DND-41 (cell line): ENCODE data around the gene OBP2B.

Experiments used
- ATAC-seq: fragments of 200-7000 bp; cut with Tn5 transposase; 3 replicates; pipeline ENCODE4 v1.9.1; 2021; ENCODE audit warnings: low read depth; ENCODE audit not compliant: insufficient read depth
- DNase-seq: peaks from one replicate; pipeline ENCODE4 v3.0.0-alpha.2; 2020
- H2AFZ ChIP-seq: 2 replicates; pipeline ENCODE4 v1.6.0; 2012; ENCODE audit warnings: low read depth, low read length
- H3K27ac ChIP-seq: 2 replicates; pipeline ENCODE4 v1.5.1; 2012; ENCODE audit warnings: low read length, inconsistent platforms
- H3K27me3 ChIP-seq: fragments of 200-600 bp; sonication (generic); 2 replicates; pipeline ENCODE4 v1.6.0; 2012; ENCODE audit warnings: low read length, mild to moderate bottlenecking, inconsistent platforms; ENCODE audit not compliant: insufficient read depth, poor library complexity
- H3K36me3 ChIP-seq: 2 replicates; pipeline ENCODE4 v1.5.1; 2012; ENCODE audit warnings: low read length, inconsistent platforms; ENCODE audit not compliant: insufficient read depth
- H3K4me1 ChIP-seq: 2 replicates; pipeline ENCODE4 v1.5.1; 2012; ENCODE audit warnings: mild to moderate bottlenecking, low read length; ENCODE audit not compliant: insufficient read depth
- H3K4me2 ChIP-seq: 2 replicates; pipeline ENCODE4 v1.6.0; 2012; ENCODE audit warnings: mild to moderate bottlenecking, moderate library complexity, low read length, inconsistent platforms; ENCODE audit not compliant: insufficient read depth
- H3K4me3 ChIP-seq, 2 experiments: fragments of 200-600 bp in 1 of 2; shearing (Covaris generic) in 1 of 2; 2 replicates each; pipeline ENCODE4 v1.5.1; 2012 to 2016; ENCODE audit warnings: inconsistent platforms in 2 of 2, low read length in 2 of 2, mild to moderate bottlenecking in 2 of 2, low read depth in 1 of 2, moderate library complexity in 1 of 2
- H3K79me2 ChIP-seq: 2 replicates; pipeline ENCODE4 v1.6.0; 2012; ENCODE audit warnings: low read length, inconsistent platforms; ENCODE audit not compliant: insufficient read depth
- H3K9ac ChIP-seq: 2 replicates; pipeline ENCODE4 v1.6.0; 2012; ENCODE audit warnings: low read depth, mild to moderate bottlenecking, inconsistent platforms, low read length, moderate library complexity
- H3K9me3 ChIP-seq: 2 replicates; pipeline ENCODE4 v1.5.1; 2012; ENCODE audit warnings: low read length, moderate library complexity, mild to moderate bottlenecking, inconsistent platforms; ENCODE audit not compliant: insufficient read depth, severe bottlenecking
- H4K20me1 ChIP-seq: 2 replicates; pipeline ENCODE4 v1.6.0; 2012; ENCODE audit warnings: low read length; ENCODE audit not compliant: insufficient read depth
- CTCF ChIP-seq: IDR thresholded peaks from 2 replicates; pipeline ENCODE4 v1.5.1; 2012; ENCODE audit warnings: borderline replicate concordance, low read length, moderate library complexity, mild to moderate bottlenecking; ENCODE audit not compliant: poor library complexity, severe bottlenecking; ENCODE audit errors: extremely low read depth
- EZH2 ChIP-seq: IDR thresholded peaks from 3 replicates; pipeline ENCODE4 v1.6.1; 2012; ENCODE audit warnings: borderline replicate concordance, low read depth, mild to moderate bottlenecking, moderate library complexity, low read length, inconsistent platforms; ENCODE audit not compliant: severe bottlenecking

The OBP2B gene

GRCh38 chr9:133181561-133181960 is 27.5 kb downstream of the OBP2B start:
- H4K20me1 ChIP-seq: no peaks in the 10 kb centered on the region
- DNase-seq (no peak), ATAC-seq (no peak)
- H3K36me3 ChIP-seq: no peaks in the 10 kb centered on the region
- no peak overlapping the region for H3K4me2 ChIP-seq
- H3K9ac ChIP-seq: no peak overlapping the region
- no peaks in the 10 kb centered on the region for H3K9me3 ChIP-seq
- H3K27me3 ChIP-seq: no peaks in the 10 kb centered on the region
- no peak overlapping the region for H2AFZ ChIP-seq
- TF ChIP-seq CTCF (no peak), EZH2 (no peak)
- no peak overlapping the region for H3K27ac ChIP-seq
- peaks cover 6% of the 10 kb centered on the region; the same call in 1 of the 2 replicates for H3K4me1 ChIP-seq
- H3K79me2 ChIP-seq: no peaks in the 10 kb centered on the region
- no peak overlapping the region for H3K4me3 ChIP-seq

GRCh38 chr9:133180953-133181352 is 28.1 kb downstream of the OBP2B start:
- no peak for TF ChIP-seq CTCF
- TF ChIP-seq EZH2: no peak

GRCh38 chr9:133173056-133173455 is 36.0 kb downstream of the OBP2B start:
- no peak overlapping the region for H2AFZ ChIP-seq
- DNase-seq (no peak), ATAC-seq (no peak)
- TF ChIP-seq CTCF: no peak
- no peak for TF ChIP-seq EZH2
- no peaks in the 10 kb centered on the region for H3K36me3 ChIP-seq
- peaks cover 3% of the 10 kb centered on the region for H3K27me3 ChIP-seq
- H3K4me3 ChIP-seq: no peak overlapping the region
- H3K27ac ChIP-seq: no peak overlapping the region
- H3K9ac ChIP-seq: no peak overlapping the region
- no peaks in the 10 kb centered on the region for H4K20me1 ChIP-seq
- no peaks in the 10 kb centered on the region for H3K4me1 ChIP-seq
- H3K9me3 ChIP-seq: no peaks in the 10 kb centered on the region
- no peak overlapping the region for H3K4me2 ChIP-seq
- H3K79me2 ChIP-seq: no peaks in the 10 kb centered on the region

More at GRCh38 chr9:133180953-133181352, 28.1 kb downstream of the OBP2B start:
- no peak overlapping the region for H3K27ac ChIP-seq
- no peaks in the 10 kb centered on the region for H4K20me1 ChIP-seq
- H3K27me3 ChIP-seq: no peaks in the 10 kb centered on the region
- no peaks in the 10 kb centered on the region for H3K9me3 ChIP-seq
- no peaks in the 10 kb centered on the region for H3K36me3 ChIP-seq
- no peak overlapping the region for H3K4me3 ChIP-seq
- H3K4me2 ChIP-seq: no peak overlapping the region
- DNase-seq: no peak
- no peak for ATAC-seq
- no peak overlapping the region for H3K9ac ChIP-seq
- H2AFZ ChIP-seq: no peak overlapping the region
- peaks cover 6% of the 10 kb centered on the region; the same call in 1 of the 2 replicates for H3K4me1 ChIP-seq
- H3K79me2 ChIP-seq: no peaks in the 10 kb centered on the region
